Tibial artery (tissue), 4 donors: ENCODE data around the gene TMC3.

Experiments
- DNase-seq, 2 donors: peaks; one replicate each; pipeline ENCODE4 v3.0.0-alpha.2; 2019
- H3K27ac ChIP-seq, 2 donors: fragments of 200-600 bp; sonication (generic) in 1 of 2; 1 replicate in 1 of 2; 2 replicates in 1 of 2; pipeline ENCODE4 v1.5.1; 2018 to 2019; ENCODE audit warnings: mild to moderate bottlenecking in 1 of 2
- H3K27me3 ChIP-seq, 2 donors: fragments of 200-600 bp; sonication (generic) in 1 of 2; one replicate each; pipeline versions ENCODE4 v1.5.1 to v1.6.0; 2016 to 2019
- H3K36me3 ChIP-seq, 3 donors: fragments of 200-600 bp; sonication (generic) in 2 of 3; one replicate each; pipeline ENCODE4 v1.5.1; 2016 to 2019; ENCODE audit warnings: mild to moderate bottlenecking in 2 of 3
- H3K4me1 ChIP-seq, 4 donors: fragments of 200-600 bp; sonication (generic) in 2 of 4; 1 replicate in 3 of 4; 2 replicates in 1 of 4; pipeline ENCODE4 v1.5.1; 2016 to 2019
- H3K4me3 ChIP-seq, 2 donors: fragments of 200-600 bp; sonication (generic) in 1 of 2; 1 replicate in 1 of 2; 2 replicates in 1 of 2; pipeline ENCODE4 v1.5.1; 2018 to 2019; ENCODE audit warnings: mild to moderate bottlenecking in 2 of 2
- H3K9me3 ChIP-seq, 3 donors: fragments of 200-600 bp; sonication (generic) in 1 of 3; one replicate each; pipeline ENCODE4 v1.5.1; 2016 to 2019
- intact Hi-C: fragments of 100-400 bp; cut with DNase I; formaldehyde crosslinking; loops from one replicate; pipeline ENCODE4 v1.15.0; 2023; ENCODE audit warnings: low total_unique reads
- TF ChIP-seq, protein P1 (sequence below), 2 experiments: fragments of 200-600 bp in 1 of 2; fragments of 450-650 bp in 1 of 2; IDR thresholded peaks; one replicate each; pipeline ENCODE4 v1.5.1; 2017 to 2019; ENCODE audit warnings: antibody characterized with exemption in 2 of 2, mild to moderate bottlenecking in 1 of 2, moderate library complexity in 1 of 2

Gene TMC3

GRCh38 chr15:81391657-81392056, 17.6 kb upstream of the TMC3 start:
- Histone ChIP-seq H3K27ac (no peak overlapping the region), H3K9me3 (no peaks in the 10 kb centered on the region), H3K27me3 (no peaks in the 10 kb centered on the region), H3K4me1 (no peaks in the 10 kb centered on the region), H3K4me3 (no peak overlapping the region), H3K36me3 (no peaks in the 10 kb centered on the region)
- intact Hi-C loops = no loop called here
- DNase-seq = no peak
- TF ChIP-seq, protein P1, sequence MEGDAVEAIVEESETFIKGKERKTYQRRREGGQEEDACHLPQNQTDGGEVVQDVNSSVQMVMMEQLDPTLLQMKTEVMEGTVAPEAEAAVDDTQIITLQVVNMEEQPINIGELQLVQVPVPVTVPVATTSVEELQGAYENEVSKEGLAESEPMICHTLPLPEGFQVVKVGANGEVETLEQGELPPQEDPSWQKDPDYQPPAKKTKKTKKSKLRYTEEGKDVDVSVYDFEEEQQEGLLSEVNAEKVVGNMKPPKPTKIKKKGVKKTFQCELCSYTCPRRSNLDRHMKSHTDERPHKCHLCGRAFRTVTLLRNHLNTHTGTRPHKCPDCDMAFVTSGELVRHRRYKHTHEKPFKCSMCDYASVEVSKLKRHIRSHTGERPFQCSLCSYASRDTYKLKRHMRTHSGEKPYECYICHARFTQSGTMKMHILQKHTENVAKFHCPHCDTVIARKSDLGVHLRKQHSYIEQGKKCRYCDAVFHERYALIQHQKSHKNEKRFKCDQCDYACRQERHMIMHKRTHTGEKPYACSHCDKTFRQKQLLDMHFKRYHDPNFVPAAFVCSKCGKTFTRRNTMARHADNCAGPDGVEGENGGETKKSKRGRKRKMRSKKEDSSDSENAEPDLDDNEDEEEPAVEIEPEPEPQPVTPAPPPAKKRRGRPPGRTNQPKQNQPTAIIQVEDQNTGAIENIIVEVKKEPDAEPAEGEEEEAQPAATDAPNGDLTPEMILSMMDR (IDR thresholded peaks at IDR 0.05) = no peak

GRCh38 chr15:81388436-81388770, 14.4 kb upstream of the TMC3 start:
- H3K36me3 ChIP-seq = no peaks in the 10 kb centered on the region
- intact Hi-C loops = no loop called here
- TF ChIP-seq, protein P1 (IDR thresholded peaks at IDR 0.05) = no peak
- no peak overlapping the region for H3K27ac ChIP-seq
- no peaks in the 10 kb centered on the region for H3K27me3 ChIP-seq
- H3K4me1 ChIP-seq = no peaks in the 10 kb centered on the region
- no peak for DNase-seq
- no peaks in the 10 kb centered on the region for H3K9me3 ChIP-seq
- no peak overlapping the region for H3K4me3 ChIP-seq

GRCh38 chr15:81387621-81388435, 13.8 kb upstream of the TMC3 start:
- TF ChIP-seq, protein P1 (IDR thresholded peaks at IDR 0.05) = no peak
- Histone ChIP-seq H3K36me3 (no peaks in the 10 kb centered on the region), H3K9me3 (no peaks in the 10 kb centered on the region), H3K27ac (no peak overlapping the region), H3K4me1 (no peaks in the 10 kb centered on the region), H3K4me3 (no peak overlapping the region), H3K27me3 (no peaks in the 10 kb centered on the region)
- intact Hi-C loops = no loop called here
- DNase-seq = no peak

DNA sequence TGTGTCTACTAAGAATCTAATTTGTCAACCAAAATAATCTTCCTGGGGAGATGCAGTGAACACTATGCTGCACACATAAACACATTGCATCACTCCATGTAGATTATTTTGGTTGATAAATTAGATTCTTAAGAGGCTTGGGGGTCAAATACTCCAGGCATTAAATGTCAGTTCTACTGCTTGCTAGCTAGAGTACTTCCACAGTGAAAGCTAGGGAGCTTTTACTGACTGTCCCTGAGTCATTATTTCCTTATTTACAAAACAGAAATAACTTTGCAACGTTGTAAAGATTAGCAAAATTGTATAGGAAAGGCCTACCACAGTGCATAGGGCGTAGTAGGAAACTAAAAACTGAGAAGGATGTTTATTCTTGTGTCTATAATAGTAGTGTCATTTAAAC, 12.9 kb upstream of the TMC3 start:
- Histone ChIP-seq H3K27me3 (no peaks in the 10 kb centered on the region), H3K4me3 (no peak overlapping the region), H3K36me3 (no peaks in the 10 kb centered on the region), H3K9me3 (no peaks in the 10 kb centered on the region), H3K27ac (no peak overlapping the region), H3K4me1 (no peaks in the 10 kb centered on the region)
- TF ChIP-seq, protein P1 (IDR thresholded peaks at IDR 0.05) = no peak
- intact Hi-C loops = no loop called here
- no peak for DNase-seq

GRCh38 chr15:81385721-81386076, 11.7 kb upstream of the TMC3 start:
- no peaks in the 10 kb centered on the region for H3K4me1 ChIP-seq
- H3K27me3 ChIP-seq = no peaks in the 10 kb centered on the region
- H3K27ac ChIP-seq = no peak overlapping the region
- DNase-seq = no peak
- H3K36me3 ChIP-seq = no peaks in the 10 kb centered on the region
- intact Hi-C loops = no loop called here
- no peak overlapping the region for H3K4me3 ChIP-seq
- TF ChIP-seq, protein P1 (IDR thresholded peaks at IDR 0.05) = no peak
- no peaks in the 10 kb centered on the region for H3K9me3 ChIP-seq
